Calu3 (cell line): ENCODE measurements around the gene DBNDD1. TPM values are rescaled to one million over a fixed set of nuclear protein-coding genes. Genes with fewer than 3 reads are reported as not detected.
A peak's percentile ranks its signal among the peaks of the same experiment; 100 is the strongest.
"Not testable (repeated sequence)": the region's sequence is repeated elsewhere in the genome, so short reads cannot be mapped to it uniquely, and the experiment has no call there.

ENCODE experiments used
- Bru-seq: library from RNA; stranded (reverse); fragments of 400-500 nt; gene quantifications from one replicate; lab custom pipeline; 2021; lab: Mats Ljungman, UMichigan
- BruChase-seq, 2 experiments: library from RNA; stranded (reverse); fragments of 400-500 nt; gene quantifications; one replicate each; lab custom pipeline; 2021; lab: Mats Ljungman, UMichigan
- BruUV-seq: library from RNA; stranded (reverse); fragments of 400-500 nt; replicated peaks from 2 replicates; lab custom pipeline; 2021; lab: Mats Ljungman, UMichigan
- CTCF ChIA-PET: fragments of 300-600 bp; sonication (Branson Sonifier 250); formaldehyde crosslinking; loops from one replicate; lab custom pipeline; 2022; ENCODE audit warnings: antibody characterized with exemption; lab: Charles Lee
- DNase-seq: peaks from one replicate; pipeline ENCODE4 v3.0.0; 2022
- H3K27ac Mint-ChIP-seq: one replicate; pipeline ENCODE4 v1.8.0; 2022; ENCODE audit warnings: mixed read lengths; ENCODE audit not compliant: unreplicated experiment
- H3K27me3 Mint-ChIP-seq: one replicate; pipeline ENCODE4 v1.8.0; 2022; ENCODE audit warnings: mixed read lengths; ENCODE audit not compliant: unreplicated experiment
- H3K36me3 Mint-ChIP-seq: one replicate; pipeline ENCODE4 v1.8.0; 2022; ENCODE audit warnings: mild to moderate bottlenecking, moderate library complexity, mixed read lengths; ENCODE audit not compliant: insufficient read depth, unreplicated experiment
- H3K4me1 Mint-ChIP-seq: one replicate; pipeline ENCODE4 v1.8.0; 2022; ENCODE audit warnings: mild to moderate bottlenecking, low read depth, mixed read lengths; ENCODE audit not compliant: unreplicated experiment
- H3K4me3 Mint-ChIP-seq: one replicate; pipeline ENCODE4 v1.8.0; 2022; ENCODE audit warnings: mild to moderate bottlenecking, low read depth, moderate library complexity, mixed read lengths; ENCODE audit not compliant: unreplicated experiment
- H3K9me3 Mint-ChIP-seq: one replicate; pipeline ENCODE4 v1.8.0; 2022; ENCODE audit warnings: low read depth, mixed read lengths; ENCODE audit not compliant: unreplicated experiment
- CTCF ChIP-seq: fragments of 200-600 bp; IDR thresholded peaks from one replicate; pipeline ENCODE4 v1.8.0; 2022; ENCODE audit warnings: antibody characterized with exemption; ENCODE audit not compliant: unreplicated experiment
- intact Hi-C: fragments of 100-400 bp; cut with micrococcal nuclease; formaldehyde crosslinking; loops from one replicate; pipeline ENCODE4 v1.10.0; 2022; ENCODE audit not compliant: unreplicated experiment
- long read RNA-seq: library from polyadenylated mRNA; stranded (forward); transcript quantifications from one replicate; pipeline ENCODE4 v2.0.0, GENCODE V29; 2022
- total RNA-seq: library from RNA; stranded (reverse); gene quantifications from 2 replicates; pipeline ENCODE4 v1.2.3, GENCODE V29; 2022

The DBNDD1 gene
- total RNA-seq (38.5 and 39.9 TPM in 2 replicates), Bru-seq, nascent RNA (percentile 49 among the genes with signal in this experiment), BruChase-seq, experiment 1, labeled RNA remaining after a 6-hour chase (percentile 66 among the genes with signal in this experiment), BruChase-seq, experiment 2, labeled RNA remaining after a 2-hour chase (percentile 54 among the genes with signal in this experiment)
- long read RNA-seq, transcript DBNDD1-201 (4 exons, 2,079 nt), result major isoform, 59 of 74 reads
- long read RNA-seq, transcript DBNDD1-207 (1 exons, 2,889 nt), result minor isoform, 6 of 74 reads
- long read RNA-seq, partial matches to known transcripts, result 0 of 74 reads
- long read RNA-seq, other reads (novel, unspliced or antisense), result 4 of 74 reads

GRCh38 chr16:90018652-90019542 lies at the start of gene DBNDD1:
Gene DBNDD1 (minus strand): TSS chr16:90019456. CDS start chr16:90019341, 115 bp downstream.
- CTCF ChIA-PET, result interaction anchor here (0.7 to 2.1 kb wide), 5 partner anchors 13 to 63 kb away, joined by 3 to 5 read pairs (median 4); no protein-coding TSS in a partner anchor
- no peak for TF ChIP-seq CTCF
- no TSS peak for BruUV-seq
- H3K4me3 Mint-ChIP-seq, result peak within 1 kb of the TSS; percentile 87
- H3K36me3 Mint-ChIP-seq, result peaks cover 59% of the 10 kb centered on the region
- peaks cover 27% of the 10 kb centered on the region for H3K4me1 Mint-ChIP-seq
- intact Hi-C loops, result no loop called here
- H3K27ac Mint-ChIP-seq, result peak within 1 kb of the TSS; percentile 89
- no peaks in the 10 kb centered on the region for H3K27me3 Mint-ChIP-seq
- peaks cover 2% of the 10 kb centered on the region for H3K9me3 Mint-ChIP-seq
- peak; percentile 55 for DNase-seq

GRCh38 chr16:90061437-90061836 lies 42.2 kb upstream of the DBNDD1 start:
- no TSS peak for BruUV-seq
- DNase-seq, result no peak
- peaks cover 6% of the 10 kb centered on the region for H3K4me1 Mint-ChIP-seq
- H3K4me3 Mint-ChIP-seq, result no peak overlapping the region
- intact Hi-C loops, result no loop called here
- peaks cover 13% of the 10 kb centered on the region for H3K9me3 Mint-ChIP-seq
- no peak overlapping the region for H3K27ac Mint-ChIP-seq
- TF ChIP-seq CTCF, result no peak
- H3K36me3 Mint-ChIP-seq, result no peaks in the 10 kb centered on the region
- peaks cover 57% of the 10 kb centered on the region for H3K27me3 Mint-ChIP-seq
- CTCF ChIA-PET, result no interaction called here

- Mint-ChIP-seq H3K27me3 (peaks cover 52% of the 10 kb centered on the region), H3K27ac (no peak overlapping the region), H3K36me3 (no peaks in the 10 kb centered on the region), H3K9me3 (peaks cover 29% of the 10 kb centered on the region), H3K4me1 (peaks cover 10% of the 10 kb centered on the region), H3K4me3 (no peak overlapping the region)
- no TSS peak for BruUV-seq
- DNase-seq, result no peak
- intact Hi-C loops, result no loop called here
- TF ChIP-seq CTCF, result no peak
- CTCF ChIA-PET, result no interaction called here
Observed at GRCh38 chr16:90057738-90058173, 38.5 kb upstream of the DBNDD1 start.

- Mint-ChIP-seq H3K9me3 (peaks cover 29% of the 10 kb centered on the region), H3K4me1 (peaks cover 10% of the 10 kb centered on the region), H3K27me3 (peaks cover 52% of the 10 kb centered on the region)
- BruUV-seq, H3K36me3 Mint-ChIP-seq, DNase-seq, CTCF ChIA-PET, H3K4me3 Mint-ChIP-seq, intact Hi-C loops, H3K27ac Mint-ChIP-seq: not testable (repeated sequence)
Observed at GRCh38 chr16:90056521-90056920, 37.3 kb upstream of the DBNDD1 start.
